Measurements from ENCODE around the gene LARGE1. TPM values are rescaled to one million over a fixed set of nuclear protein-coding genes. Genes with fewer than 3 reads are reported as not detected.

Gene LARGE1
- total RNA-seq, 1 experiment from 2014 or later: 5.2 TPM

- POLR2A ChIA-PET: no interaction called here
- intact Hi-C loops (cut with micrococcal nuclease): loop anchor here (2.0 kb wide), 1 partner anchor 1712 kb away; no protein-coding TSS in a partner anchor
- Mint-ChIP-seq H3K36me3 (ENCODE audit: insufficient read depth, unreplicated experiment) (no peaks in the 10 kb centered on the region), H3K4me1 (ENCODE audit: insufficient read depth, unreplicated experiment) (no peaks in the 10 kb centered on the region), H3K9me3 (ENCODE audit: unreplicated experiment) (no peaks in the 10 kb centered on the region), H3K27me3 (ENCODE audit: insufficient read depth, unreplicated experiment) (no peaks in the 10 kb centered on the region), H3K27ac (ENCODE audit: low read depth, unreplicated experiment) (no peak overlapping the region), H3K4me3 (ENCODE audit: unreplicated experiment) (no peak overlapping the region)
- CTCF ChIA-PET: interaction anchor here (0.5 to 2.9 kb wide), 27 partner anchors 8 to 1063 kb away, joined by 3 to 34 read pairs (median 4); no protein-coding TSS in a partner anchor
- no peak for DNase-seq (ENCODE audit: unreplicated experiment)
- no peak for TF ChIP-seq CTCF (IDR thresholded peaks at IDR 0.05; ENCODE audit: unreplicated experiment)
- no TSS peak for BruUV-seq (replicated peaks)
Observed at GRCh38 chr22:33518405-33518804, 401.9 kb downstream of the LARGE1 start.

- no peaks in the 10 kb centered on the region for H3K4me1 Mint-ChIP-seq (ENCODE audit: insufficient read depth, unreplicated experiment)
- no peak for DNase-seq (ENCODE audit: unreplicated experiment)
- POLR2A ChIA-PET: no interaction called here
- CTCF ChIA-PET: interaction anchor here (0.5 to 0.6 kb wide), 2 partner anchors 9 to 403 kb away, joined by 3 to 5 read pairs; no protein-coding TSS in a partner anchor
- H3K27ac Mint-ChIP-seq (ENCODE audit: low read depth, unreplicated experiment): no peak overlapping the region
- no peaks in the 10 kb centered on the region for H3K36me3 Mint-ChIP-seq (ENCODE audit: insufficient read depth, unreplicated experiment)
- intact Hi-C loops (cut with micrococcal nuclease): no loop called here
- no peaks in the 10 kb centered on the region for H3K27me3 Mint-ChIP-seq (ENCODE audit: insufficient read depth, unreplicated experiment)
- H3K9me3 Mint-ChIP-seq (ENCODE audit: unreplicated experiment): no peaks in the 10 kb centered on the region
- TF ChIP-seq CTCF (IDR thresholded peaks at IDR 0.05; ENCODE audit: unreplicated experiment): no peak
- H3K4me3 Mint-ChIP-seq (ENCODE audit: unreplicated experiment): no peak overlapping the region
- no TSS peak for BruUV-seq (replicated peaks)
Observed at GRCh38 chr22:33515795-33516194, 404.5 kb downstream of the LARGE1 start.

GRCh38 chr22:33513388-33514338 lies 406.6 kb downstream of the LARGE1 start:
- ChIA-PET CTCF (interaction anchor here (0.6 kb wide), 2 partner anchors 212 to 1739 kb away, joined by 3 read pairs; no protein-coding TSS in a partner anchor), POLR2A (no interaction called here)
- no peak for TF ChIP-seq CTCF (IDR thresholded peaks at IDR 0.05; ENCODE audit: unreplicated experiment)
- H3K27ac Mint-ChIP-seq (ENCODE audit: low read depth, unreplicated experiment): no peak overlapping the region
- no peaks in the 10 kb centered on the region for H3K9me3 Mint-ChIP-seq (ENCODE audit: unreplicated experiment)
- intact Hi-C loops (cut with micrococcal nuclease): no loop called here
- H3K4me1 Mint-ChIP-seq (ENCODE audit: insufficient read depth, unreplicated experiment): no peaks in the 10 kb centered on the region
- no peaks in the 10 kb centered on the region for H3K27me3 Mint-ChIP-seq (ENCODE audit: insufficient read depth, unreplicated experiment)
- no peak for DNase-seq (ENCODE audit: unreplicated experiment)
- no TSS peak for BruUV-seq (replicated peaks)
- no peaks in the 10 kb centered on the region for H3K36me3 Mint-ChIP-seq (ENCODE audit: insufficient read depth, unreplicated experiment)
- H3K4me3 Mint-ChIP-seq (ENCODE audit: unreplicated experiment): no peak overlapping the region

- no peaks in the 10 kb centered on the region for H3K36me3 Mint-ChIP-seq (ENCODE audit: insufficient read depth, unreplicated experiment)
- no peaks in the 10 kb centered on the region for H3K27me3 Mint-ChIP-seq (ENCODE audit: insufficient read depth, unreplicated experiment)
- CTCF ChIA-PET: no interaction called here
- no peak for DNase-seq (ENCODE audit: unreplicated experiment)
- no peaks in the 10 kb centered on the region for H3K9me3 Mint-ChIP-seq (ENCODE audit: unreplicated experiment)
- no TSS peak for BruUV-seq (replicated peaks)
- POLR2A ChIA-PET: no interaction called here
- intact Hi-C loops (cut with micrococcal nuclease): no loop called here
- no peak for TF ChIP-seq CTCF (IDR thresholded peaks at IDR 0.05; ENCODE audit: unreplicated experiment)
- H3K4me1 Mint-ChIP-seq (ENCODE audit: insufficient read depth, unreplicated experiment): no peaks in the 10 kb centered on the region
- H3K4me3 Mint-ChIP-seq (ENCODE audit: unreplicated experiment): no peak overlapping the region
- H3K27ac Mint-ChIP-seq (ENCODE audit: low read depth, unreplicated experiment): no peak overlapping the region
Observed at GRCh38 chr22:33512908-33513307, 407.4 kb downstream of the LARGE1 start.

Data from MCF 10A (cell line).